Measurements from ENCODE around the gene PGAP3. TPM values are rescaled to one million over a fixed set of nuclear protein-coding genes. Genes with fewer than 3 reads are reported as not detected.

Gene PGAP3
- total RNA-seq, 4 donors from 2014 or later: 19.9 to 82.6 (median 46.2) TPM

DNA sequence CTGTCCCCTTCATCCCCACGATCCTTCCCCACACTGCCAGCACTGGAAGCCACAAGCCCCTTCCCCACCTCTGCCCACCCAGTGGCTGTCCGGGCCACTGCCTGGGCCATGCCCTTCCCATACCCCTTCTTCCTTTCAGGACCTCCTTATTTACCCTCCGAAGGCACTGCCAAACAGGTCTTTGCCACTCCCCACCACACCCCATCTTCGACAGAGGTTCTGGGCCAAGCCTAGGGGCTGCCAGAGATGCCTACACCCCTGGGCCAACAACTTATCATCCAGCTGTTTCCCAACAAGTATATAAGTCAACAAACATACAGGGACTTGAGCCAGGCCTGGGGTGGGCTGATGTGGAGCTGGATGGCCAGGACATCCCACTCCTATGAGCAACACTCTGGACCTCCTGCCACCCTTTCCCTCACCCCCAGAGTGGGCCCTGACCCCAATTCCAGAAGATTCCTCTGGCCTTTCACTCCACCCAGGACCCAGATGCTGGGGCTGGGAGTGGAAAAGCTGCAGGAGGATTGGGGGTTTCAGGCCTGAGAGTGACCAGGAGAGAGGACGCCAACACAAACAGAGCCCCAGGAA is 62.6 kb downstream of the PGAP3 start:
- 49% methylated on average over 4 of the region's 5 CpGs; no CpG with 5 or more reads in 1 of the 2 donors for WGBS, 2 donors (ENCODE audit: low coverage in 1 of 2)
- H3K9me3 ChIP-seq: no peaks in the 10 kb centered on the region
- intact Hi-C loops (cut with DNase I; ENCODE audit: low total_unique reads) (no loop called here), in situ Hi-C loops (cut with MboI; ENCODE audit: low pct_ligation_motif_present in 1 of 4, low pct_unique_long_range_greater_than_20kb in 1 of 4, low sequenced_read_pairs in 3 of 4) (loop anchor here in 3 of 4 donors (10.0 to 25.0 kb wide), 3 partner anchors 112 to 130 kb away; partner anchors contain the start of genes GRB7 (in 1 of the 3) and MIEN1 (in 1 of the 3))
- DNase-seq: peak; percentile 74
- H3K36me3 ChIP-seq: no peaks in the 10 kb centered on the region
- H3K4me1 ChIP-seq: peaks cover 17 to 53% (median 44%) of the 10 kb centered on the region in 4 donors
- peak in 2 of 3 donors; percentile 12 to 42 for TF ChIP-seq POLR2AphosphoS5 (IDR thresholded peaks at IDR 0.05)
- no peak for TF ChIP-seq EP300 (IDR thresholded peaks at IDR 0.05; ENCODE audit: low read depth)
- peak; percentile 32 for TF ChIP-seq POLR2A (IDR thresholded peaks at IDR 0.05)
- H3K27me3 ChIP-seq: peaks cover 45% of the 10 kb centered on the region
- H3K4me3 ChIP-seq: peak overlapping the region in 1 of 4 donors; percentile 60
- H3K27ac ChIP-seq: peak overlapping the region; percentile 90 to 93 (median 91)

- 65 to 71% methylated on average over 5 to 8 of the region's 8 CpGs for WGBS, 2 donors (ENCODE audit: low coverage in 1 of 2)
- no peak for TF ChIP-seq POLR2A (IDR thresholded peaks at IDR 0.05)
- TF ChIP-seq CTCF (IDR thresholded peaks at IDR 0.05): no peak
- no peak for TF ChIP-seq EP300 (IDR thresholded peaks at IDR 0.05; ENCODE audit: low read depth)
- no peak for TF ChIP-seq POLR2AphosphoS5 (IDR thresholded peaks at IDR 0.05)
- no peak for DNase-seq
- in situ Hi-C loops (cut with MboI; ENCODE audit: low pct_ligation_motif_present in 1 of 4, low pct_unique_long_range_greater_than_20kb in 1 of 4, low sequenced_read_pairs in 3 of 4) (loop anchor here in 2 of 4 donors (10.0 kb wide), 2 partner anchors 120 to 130 kb away; no protein-coding TSS in a partner anchor), intact Hi-C loops (cut with DNase I; ENCODE audit: low total_unique reads) (no loop called here)
- no peaks in the 10 kb centered on the region for H3K36me3 ChIP-seq
- no peak overlapping the region for H3K4me3 ChIP-seq
- peaks cover 45% of the 10 kb centered on the region for H3K27me3 ChIP-seq
- no peaks in the 10 kb centered on the region for H3K9me3 ChIP-seq
- H3K27ac ChIP-seq: peak overlapping the region in 2 of 4 donors; percentile 90 to 93
- H3K4me1 ChIP-seq: peaks cover 17 to 50% (median 44%) of the 10 kb centered on the region in 4 donors
These were observed 63.5 kb downstream of the PGAP3 start for GRCh38 chr17:39624313-39624712.

- peak overlapping the region in 3 of 4 donors; percentile 47 to 93 (median 48) for H3K27ac ChIP-seq
- 9% methylated on average over 16 of the region's 16 CpGs; no CpG with 5 or more reads in 1 of the 2 donors for WGBS, 2 donors (ENCODE audit: low coverage in 1 of 2)
- intact Hi-C loops (cut with DNase I; ENCODE audit: low total_unique reads): no loop called here
These were observed 64.4 kb downstream of the PGAP3 start for GRCh38 chr17:39623356-39623950.

DNA sequence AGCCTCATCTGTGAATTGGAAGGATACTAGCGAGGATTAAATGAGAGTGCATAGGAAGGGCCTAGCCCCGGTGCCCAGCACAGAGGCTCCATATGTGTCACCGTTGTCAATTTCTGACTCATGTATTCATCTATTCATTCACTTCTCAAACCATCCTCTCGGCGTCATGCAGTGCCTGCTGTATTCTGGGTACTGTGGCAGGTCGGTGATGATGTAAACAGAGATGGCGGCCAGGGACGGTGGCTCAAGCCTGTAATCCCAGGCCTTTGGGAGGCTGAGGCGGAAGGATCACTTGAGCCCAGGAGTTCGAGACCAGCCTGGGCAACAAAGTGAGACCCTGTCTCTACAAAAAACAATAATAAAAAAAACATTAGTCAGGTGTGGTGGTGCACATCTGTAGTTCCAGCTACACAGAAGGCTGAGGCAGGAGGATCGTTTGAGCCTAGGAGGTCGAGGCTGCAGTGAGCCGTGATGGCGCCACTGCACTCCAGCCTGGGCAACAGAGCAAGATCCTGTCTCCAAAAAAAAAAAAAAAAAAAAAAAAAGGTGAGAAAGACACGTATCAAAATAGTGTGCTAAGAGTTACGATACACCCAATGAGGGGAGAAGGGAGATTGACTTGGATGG is 65.4 kb downstream of the PGAP3 start:
- TF ChIP-seq CTCF (IDR thresholded peaks at IDR 0.05): no peak
- no peak for TF ChIP-seq POLR2AphosphoS5 (IDR thresholded peaks at IDR 0.05)
- no peak for TF ChIP-seq POLR2A (IDR thresholded peaks at IDR 0.05)
- no peak for TF ChIP-seq EP300 (IDR thresholded peaks at IDR 0.05; ENCODE audit: low read depth)
- H3K4me3 ChIP-seq: no peak overlapping the region
- H3K27ac ChIP-seq: peak overlapping the region in 2 of 4 donors; percentile 7 to 50
- no peak for DNase-seq
- in situ Hi-C loops (cut with MboI; ENCODE audit: low pct_ligation_motif_present in 1 of 4, low pct_unique_long_range_greater_than_20kb in 1 of 4, low sequenced_read_pairs in 3 of 4) (loop anchor here in 2 of 4 donors (10.0 kb wide), 2 partner anchors 122 to 132 kb away; no protein-coding TSS in a partner anchor), intact Hi-C loops (cut with DNase I; ENCODE audit: low total_unique reads) (no loop called here)
- H3K27me3 ChIP-seq: peaks cover 29% of the 10 kb centered on the region
- peaks cover 23 to 57% (median 46%) of the 10 kb centered on the region in 4 donors for H3K4me1 ChIP-seq
- WGBS, 2 donors (ENCODE audit: low coverage in 1 of 2): 12 to 54% methylated on average over 3 to 16 of the region's 16 CpGs
- no peaks in the 10 kb centered on the region for H3K36me3 ChIP-seq
- no peaks in the 10 kb centered on the region for H3K9me3 ChIP-seq

More at GRCh38 chr17:39623356-39623950, 64.4 kb downstream of the PGAP3 start:
- Histone ChIP-seq H3K9me3 (no peaks in the 10 kb centered on the region), H3K4me1 (peaks cover 23 to 56% (median 44%) of the 10 kb centered on the region in 4 donors), H3K36me3 (no peaks in the 10 kb centered on the region), H3K27me3 (peaks cover 36% of the 10 kb centered on the region), H3K4me3 (no peak overlapping the region)
- peak; percentile 94 for DNase-seq
- TF ChIP-seq POLR2AphosphoS5 (IDR thresholded peaks at IDR 0.05) (no peak), POLR2A (IDR thresholded peaks at IDR 0.05) (no peak), EP300 (IDR thresholded peaks at IDR 0.05; ENCODE audit: low read depth) (no peak), CTCF (IDR thresholded peaks at IDR 0.05) (peak; percentile 94 to 97 (median 95))
- in situ Hi-C loops (cut with MboI; ENCODE audit: low pct_ligation_motif_present in 1 of 4, low pct_unique_long_range_greater_than_20kb in 1 of 4, low sequenced_read_pairs in 3 of 4): loop anchor here in 2 of 4 donors (10.0 kb wide), 2 partner anchors 121 to 131 kb away; no protein-coding TSS in a partner anchor

Measured in transverse colon (tissue), 4 donors.